Activated CD8-positive, alpha-beta memory T cell treated with anti-CD3 and anti-CD28 coated beads for 48 hours (primary cell): ENCODE measurements around the gene PLCB1.
"Not testable (repeated sequence)": the region's sequence is repeated elsewhere in the genome, so short reads cannot be mapped to it uniquely, and the experiment has no call there.

Experiments
- DNase-seq, 3 experiments: peaks; one replicate each; pipeline ENCODE4 v3.0.0-alpha.2; 2020; ENCODE audit warnings: low read depth in 2 of 3, low spot score in 2 of 3

Gene PLCB1

GRCh38 chr20:8803065-8803464 lies 671.0 kb downstream of the PLCB1 start:
- DNase-seq, result no peak

- DNase-seq, result no peak
Observed at GRCh38 chr20:8803941-8804340, 671.9 kb downstream of the PLCB1 start.

- DNase-seq, result no peak
Observed at GRCh38 chr20:8805737-8806442, 673.8 kb downstream of the PLCB1 start.

- no peak for DNase-seq
Observed at GRCh38 chr20:8807480-8808201, 675.6 kb downstream of the PLCB1 start.

- DNase-seq, result no peak
Observed at GRCh38 chr20:8808202-8808535, 676.1 kb downstream of the PLCB1 start.

- no peak for DNase-seq
Observed at GRCh38 chr20:8809107-8809953, 677.3 kb downstream of the PLCB1 start.

- DNase-seq, result no peak
Observed at GRCh38 chr20:8811801-8812594, 679.9 kb downstream of the PLCB1 start.

GRCh38 chr20:8812817-8813216 lies 680.8 kb downstream of the PLCB1 start:
- no peak for DNase-seq

GRCh38 chr20:8815208-8815607 lies 683.1 kb downstream of the PLCB1 start:
- no peak for DNase-seq

GRCh38 chr20:8829256-8829655 lies 697.2 kb downstream of the PLCB1 start:
- no peak for DNase-seq

GRCh38 chr20:8834294-8834693 lies 702.2 kb downstream of the PLCB1 start:
- DNase-seq, result not testable (repeated sequence)

- no peak for DNase-seq
Observed at GRCh38 chr20:8834851-8835250, 702.8 kb downstream of the PLCB1 start.

- no peak for DNase-seq
Observed at GRCh38 chr20:8837396-8837795, 705.3 kb downstream of the PLCB1 start.

GRCh38 chr20:8842525-8842924 lies 710.5 kb downstream of the PLCB1 start:
- no peak for DNase-seq

GRCh38 chr20:8844179-8844578 lies 712.1 kb downstream of the PLCB1 start:
- no peak for DNase-seq

- DNase-seq, result no peak
Observed at GRCh38 chr20:8849990-8850389, 717.9 kb downstream of the PLCB1 start.

GRCh38 chr20:8851446-8851845 lies 719.4 kb downstream of the PLCB1 start:
- no peak for DNase-seq

GRCh38 chr20:8851919-8852318 lies 719.9 kb downstream of the PLCB1 start:
- not testable (repeated sequence) for DNase-seq

GRCh38 chr20:8853211-8853610 lies 721.1 kb downstream of the PLCB1 start:
- DNase-seq, result not testable (repeated sequence)

- no peak for DNase-seq
Observed at GRCh38 chr20:8853805-8854338, 721.8 kb downstream of the PLCB1 start.

- DNase-seq, result no peak
Observed at GRCh38 chr20:8854571-8854970, 722.5 kb downstream of the PLCB1 start.
